CD4-positive, alpha-beta T cell treated with Interleukin-4 for 4 hours (primary cell): ENCODE data around the gene XXYLT1.
"Not testable (repeated sequence)": the region's sequence is repeated elsewhere in the genome, so short reads cannot be mapped to it uniquely, and the experiment has no call there.

Experiments
- DNase-seq: peaks from one replicate; pipeline ENCODE4 v3.0.0-alpha.2; 2020

The XXYLT1 gene

GRCh38 chr3:195125646-195126045, 145.3 kb downstream of the XXYLT1 start:
- no peak for DNase-seq

- no peak for DNase-seq
Observed at GRCh38 chr3:195124378-195124992, 146.5 kb downstream of the XXYLT1 start.

GRCh38 chr3:195123281-195123691, 147.7 kb downstream of the XXYLT1 start:
- no peak for DNase-seq

- DNase-seq, result no peak
Observed at GRCh38 chr3:195122261-195122660, 148.7 kb downstream of the XXYLT1 start.

GRCh38 chr3:195120267-195120601, 150.7 kb downstream of the XXYLT1 start:
- DNase-seq, result no peak

- DNase-seq, result no peak
Observed at GRCh38 chr3:195119461-195120266, 151.3 kb downstream of the XXYLT1 start.

GRCh38 chr3:195118671-195119070, 152.3 kb downstream of the XXYLT1 start:
- DNase-seq, result no peak

GRCh38 chr3:195117978-195118581, 152.9 kb downstream of the XXYLT1 start:
- DNase-seq, result no peak

GRCh38 chr3:195116407-195117185, 154.4 kb downstream of the XXYLT1 start:
- DNase-seq, result no peak

GRCh38 chr3:195115600-195116406, 155.2 kb downstream of the XXYLT1 start:
- no peak for DNase-seq

GRCh38 chr3:195114786-195115599, 156.0 kb downstream of the XXYLT1 start:
- DNase-seq, result no peak

GRCh38 chr3:195113536-195114425, 157.2 kb downstream of the XXYLT1 start:
- DNase-seq, result no peak

- no peak for DNase-seq
Observed at GRCh38 chr3:195113048-195113447, 157.9 kb downstream of the XXYLT1 start.

GRCh38 chr3:195112361-195112791, 158.6 kb downstream of the XXYLT1 start:
- no peak for DNase-seq

GRCh38 chr3:195111766-195112165, 159.2 kb downstream of the XXYLT1 start:
- no peak for DNase-seq

GRCh38 chr3:195111319-195111705, 159.6 kb downstream of the XXYLT1 start:
- no peak for DNase-seq

- no peak for DNase-seq
Observed at GRCh38 chr3:195110647-195111318, 160.2 kb downstream of the XXYLT1 start.

- no peak for DNase-seq
Observed at GRCh38 chr3:195109098-195109657, 161.8 kb downstream of the XXYLT1 start.

- DNase-seq, result no peak
Observed at GRCh38 chr3:195107593-195107992, 163.4 kb downstream of the XXYLT1 start.

- not testable (repeated sequence) for DNase-seq
Observed at GRCh38 chr3:195107031-195107430, 163.9 kb downstream of the XXYLT1 start.
